ENCODE measurements around the gene ST6GALNAC3. TPM values are rescaled to one million over a fixed set of nuclear protein-coding genes. Genes with fewer than 3 reads are reported as not detected.

The ST6GALNAC3 gene
- polyA plus RNA-seq, 1 donor = 86.1 TPM

- DNase-seq = no peak
These were observed 172.8 kb downstream of the ST6GALNAC3 start for GRCh38 chr1:76247261-76247852.

GRCh38 chr1:76250271-76250670 is 175.7 kb downstream of the ST6GALNAC3 start:
- DNase-seq = no peak

DNA sequence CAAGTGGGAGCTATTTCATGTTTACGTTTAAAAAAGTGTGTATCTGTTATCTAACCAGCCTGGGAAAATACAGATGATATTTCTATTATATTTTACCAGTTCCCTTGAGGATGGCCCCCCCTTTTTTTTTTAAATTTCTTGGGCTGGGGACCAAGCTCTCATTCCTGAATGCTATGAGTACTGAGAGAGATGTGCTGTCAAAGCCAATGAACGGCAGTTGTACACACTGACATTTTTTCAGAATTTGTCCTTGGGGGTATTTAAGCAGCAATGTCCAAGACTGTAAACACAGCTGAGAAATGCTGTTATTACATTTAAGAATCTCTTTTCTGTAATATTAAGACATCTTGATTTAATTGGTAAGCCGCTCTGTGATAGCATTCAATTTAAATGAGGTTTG is 177.9 kb downstream of the ST6GALNAC3 start:
- DNase-seq = no peak

- DNase-seq = no peak
These were observed 179.8 kb downstream of the ST6GALNAC3 start for GRCh38 chr1:76254104-76255030.

GRCh38 chr1:76256289-76257223 is 182.0 kb downstream of the ST6GALNAC3 start:
- no peak for DNase-seq

DNA sequence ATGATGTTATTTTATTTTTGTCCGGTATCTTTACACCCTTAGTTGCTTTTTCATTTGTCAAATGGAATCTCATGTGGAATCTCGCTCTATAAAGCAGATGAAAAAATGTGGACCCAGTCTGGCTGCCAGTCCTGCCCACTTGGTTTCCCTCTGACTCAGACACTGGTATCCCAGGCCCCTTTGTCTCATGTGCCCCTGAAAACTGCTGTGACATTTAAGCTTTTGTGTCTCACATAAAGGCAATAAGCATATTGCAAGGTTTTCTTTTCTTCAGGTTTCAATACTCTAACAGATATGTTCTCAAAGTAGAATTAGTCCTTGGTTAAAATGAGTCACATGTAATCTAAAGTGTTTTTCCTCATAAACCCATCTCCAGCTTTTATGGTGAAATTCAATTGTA is 183.3 kb downstream of the ST6GALNAC3 start:
- DNase-seq = no peak

DNA sequence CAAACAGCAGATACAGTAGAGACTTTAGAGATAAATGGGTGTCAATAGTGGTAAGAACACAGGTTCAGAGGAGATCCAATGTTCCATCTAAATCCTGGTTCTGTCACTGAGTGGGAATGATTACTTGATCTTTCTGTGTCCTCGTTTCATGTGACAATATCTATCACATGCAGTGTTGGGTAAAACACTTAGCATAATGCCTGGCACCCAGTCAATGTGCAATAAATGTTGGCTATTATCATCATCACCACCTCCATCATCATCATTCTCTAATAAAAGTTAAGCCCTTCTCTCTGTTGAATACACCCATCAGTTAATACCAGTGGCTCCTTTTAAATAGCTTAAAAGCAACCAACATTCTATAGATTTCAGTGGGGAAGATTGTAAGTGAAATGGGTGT is 184.7 kb downstream of the ST6GALNAC3 start:
- no peak for DNase-seq

GRCh38 chr1:76260279-76260678 is 185.7 kb downstream of the ST6GALNAC3 start:
- DNase-seq = no peak

DNA sequence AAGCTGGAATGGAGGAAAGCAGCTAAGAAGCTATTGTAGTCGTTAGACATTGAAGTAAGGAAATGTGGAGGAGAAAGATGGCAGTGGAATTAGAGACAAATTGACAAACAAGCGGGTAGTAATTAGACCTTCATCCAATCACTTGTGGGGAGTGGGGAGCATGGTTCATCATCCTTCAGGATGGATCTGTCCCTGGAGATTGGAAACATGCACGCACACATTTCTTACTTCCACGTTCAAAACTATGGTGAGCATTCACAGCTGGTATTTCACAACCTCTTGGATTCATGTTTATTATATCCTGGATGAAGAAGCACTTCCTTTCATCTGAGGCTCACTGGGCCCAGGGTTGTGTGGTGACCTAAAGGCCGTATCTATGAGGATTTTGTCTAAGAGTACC is 188.1 kb downstream of the ST6GALNAC3 start:
- DNase-seq = no peak

- DNase-seq = no peak
These were observed 190.1 kb downstream of the ST6GALNAC3 start for GRCh38 chr1:76264642-76265041.

DNA sequence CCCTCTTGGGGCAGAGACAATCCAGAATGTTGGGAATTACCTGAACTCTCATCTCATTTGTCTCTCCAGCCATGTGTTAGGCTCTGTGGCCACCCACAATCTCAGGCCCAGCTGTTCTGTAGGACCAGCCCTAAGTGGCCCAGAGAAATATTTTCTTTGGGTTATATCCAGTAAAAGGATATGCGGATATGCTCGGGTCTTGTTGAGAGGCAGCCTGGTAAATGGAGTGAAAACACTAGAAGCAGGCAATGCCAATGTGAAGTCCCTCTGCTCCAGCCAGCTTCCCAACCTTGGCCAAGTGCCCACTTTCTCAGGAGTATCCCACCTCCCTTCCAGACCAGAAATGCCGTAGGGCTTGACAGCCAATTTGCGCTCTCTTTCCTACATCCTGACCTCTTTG is 192.2 kb downstream of the ST6GALNAC3 start:
- DNase-seq = no peak

DNA sequence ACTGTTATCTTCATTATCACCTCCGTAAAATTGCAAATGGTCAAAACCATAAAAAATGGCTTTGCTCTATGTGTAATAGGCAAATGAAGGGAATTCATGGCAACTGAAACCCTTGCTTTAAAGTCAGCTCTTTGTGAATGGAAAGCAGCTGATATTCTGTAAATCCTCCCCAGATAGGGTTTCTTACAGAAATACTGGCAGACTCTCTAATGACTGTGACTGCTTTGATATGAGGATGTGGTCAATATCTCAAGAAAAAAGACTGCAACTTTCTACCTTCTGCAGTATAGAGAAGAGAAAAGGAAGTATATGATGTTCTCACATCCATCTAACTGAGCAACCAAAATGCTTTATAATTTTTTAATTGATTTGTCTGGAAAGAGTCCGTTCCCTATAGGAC is 193.1 kb downstream of the ST6GALNAC3 start:
- no peak for DNase-seq

- peak; percentile 78 for DNase-seq
These were observed 193.8 kb downstream of the ST6GALNAC3 start for GRCh38 chr1:76268341-76268740.

GRCh38 chr1:76269155-76269554 is 194.6 kb downstream of the ST6GALNAC3 start:
- DNase-seq = no peak

GRCh38 chr1:76274302-76274701 is 199.8 kb downstream of the ST6GALNAC3 start:
- no peak for DNase-seq

- DNase-seq = no peak
These were observed 200.2 kb downstream of the ST6GALNAC3 start for GRCh38 chr1:76274718-76275117.

- no peak for DNase-seq
These were observed 204.2 kb downstream of the ST6GALNAC3 start for GRCh38 chr1:76278711-76279100.

- DNase-seq = peak; percentile 42
These were observed 204.7 kb downstream of the ST6GALNAC3 start for GRCh38 chr1:76279101-76279748.

GRCh38 chr1:76281306-76281705 is 206.8 kb downstream of the ST6GALNAC3 start:
- no peak for DNase-seq

DNA sequence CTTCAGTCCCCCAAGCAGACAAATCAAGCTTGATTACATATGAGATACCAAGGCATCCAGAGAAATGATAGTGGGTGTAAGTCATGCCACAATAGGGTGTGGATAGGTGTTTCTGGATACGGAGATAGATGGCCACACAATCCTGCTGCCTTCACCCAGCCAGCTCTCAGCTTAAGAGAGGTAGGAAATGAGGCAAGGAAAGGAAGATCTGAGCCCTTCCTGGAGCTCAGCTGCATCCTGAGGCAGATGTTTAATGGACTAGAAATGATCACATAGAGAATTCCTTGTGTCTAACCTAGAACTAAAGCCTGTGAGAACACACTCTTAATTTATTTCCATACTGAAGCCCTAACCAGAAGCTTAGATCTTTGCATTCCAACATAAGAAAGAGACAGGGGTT is 210.3 kb downstream of the ST6GALNAC3 start:
- no peak for DNase-seq

- DNase-seq = no peak
These were observed 211.1 kb downstream of the ST6GALNAC3 start for GRCh38 chr1:76285578-76286135.

DNA sequence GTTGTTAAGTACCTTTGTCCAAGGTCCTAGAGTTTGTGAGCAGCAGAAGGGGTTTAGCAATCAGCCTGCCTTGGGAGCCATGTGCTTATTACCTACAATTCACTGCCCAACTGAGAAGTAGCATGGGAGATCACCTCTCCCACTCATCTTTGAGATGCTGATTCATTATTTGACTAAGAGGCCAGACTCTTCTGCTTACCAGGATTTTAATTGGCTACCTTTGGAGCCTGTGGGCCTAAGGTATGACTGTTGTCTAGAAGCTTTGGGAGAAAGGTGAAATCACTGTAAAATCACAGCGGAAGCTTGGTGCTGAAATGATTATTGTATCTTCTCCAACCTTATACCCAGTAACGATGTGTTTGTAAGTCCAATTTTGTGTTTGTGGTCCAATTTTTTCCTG is 213.4 kb downstream of the ST6GALNAC3 start:
- DNase-seq = no peak
